HEK293 (cell line): ENCODE data around the gene ADK.

Experiments
- SP3 ChIP-seq: fragments of 450-650 bp; formaldehyde crosslinking; IDR thresholded peaks from 2 replicates; pipeline ENCODE4 v1.5.1; 2016; ENCODE audit warnings: missing biosample characterization, missing genetic modification characterization
- TF ChIP-seq, protein P1 (sequence below): fragments of 450-650 bp; formaldehyde crosslinking; IDR thresholded peaks from 2 replicates; pipeline ENCODE4 v1.5.1; 2016; ENCODE audit warnings: missing biosample characterization, missing genetic modification characterization

DNA sequence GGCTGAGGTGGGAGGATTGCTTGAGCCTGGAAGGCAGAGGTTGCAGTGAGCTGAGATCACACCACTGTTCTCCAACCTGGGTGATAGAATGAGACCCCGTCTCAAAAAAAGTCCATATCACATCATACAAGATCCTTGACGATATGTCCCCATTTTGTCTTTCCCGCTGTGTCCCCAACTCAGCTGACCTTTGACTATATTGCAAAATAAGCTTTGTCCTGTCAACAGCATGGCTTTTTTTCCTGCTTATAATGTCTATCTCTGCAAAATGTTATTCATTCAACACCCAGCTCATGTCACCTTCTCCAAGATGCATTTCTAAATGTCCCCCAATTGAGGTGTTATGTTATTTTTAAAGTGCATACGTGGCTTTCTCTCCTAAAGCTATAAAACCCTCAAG lies 539.4 kb downstream of the ADK start:
- TF ChIP-seq, protein P1, sequence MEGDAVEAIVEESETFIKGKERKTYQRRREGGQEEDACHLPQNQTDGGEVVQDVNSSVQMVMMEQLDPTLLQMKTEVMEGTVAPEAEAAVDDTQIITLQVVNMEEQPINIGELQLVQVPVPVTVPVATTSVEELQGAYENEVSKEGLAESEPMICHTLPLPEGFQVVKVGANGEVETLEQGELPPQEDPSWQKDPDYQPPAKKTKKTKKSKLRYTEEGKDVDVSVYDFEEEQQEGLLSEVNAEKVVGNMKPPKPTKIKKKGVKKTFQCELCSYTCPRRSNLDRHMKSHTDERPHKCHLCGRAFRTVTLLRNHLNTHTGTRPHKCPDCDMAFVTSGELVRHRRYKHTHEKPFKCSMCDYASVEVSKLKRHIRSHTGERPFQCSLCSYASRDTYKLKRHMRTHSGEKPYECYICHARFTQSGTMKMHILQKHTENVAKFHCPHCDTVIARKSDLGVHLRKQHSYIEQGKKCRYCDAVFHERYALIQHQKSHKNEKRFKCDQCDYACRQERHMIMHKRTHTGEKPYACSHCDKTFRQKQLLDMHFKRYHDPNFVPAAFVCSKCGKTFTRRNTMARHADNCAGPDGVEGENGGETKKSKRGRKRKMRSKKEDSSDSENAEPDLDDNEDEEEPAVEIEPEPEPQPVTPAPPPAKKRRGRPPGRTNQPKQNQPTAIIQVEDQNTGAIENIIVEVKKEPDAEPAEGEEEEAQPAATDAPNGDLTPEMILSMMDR (tag by site-specific recombination) = no peak
- TF ChIP-seq SP3 = no peak
